Testis (tissue), 3 donors: ENCODE measurements around the gene PLCD3. TPM values are rescaled to one million over a fixed set of nuclear protein-coding genes. Genes with fewer than 3 reads are reported as not detected.
A peak's percentile ranks its signal among the peaks of the same experiment; 100 is the strongest.

Experiments used
- DNase-seq: peaks from one replicate; pipeline ENCODE4 v3.0.0-alpha.2; 2019
- H3K27ac ChIP-seq, 2 donors: fragments of 200-600 bp; sonication (generic); one replicate each; pipeline ENCODE4 v1.5.1; 2019
- H3K27me3 ChIP-seq: fragments of 200-600 bp; sonication (generic); one replicate; pipeline ENCODE4 v1.5.1; 2019
- H3K36me3 ChIP-seq: fragments of 200-600 bp; sonication (generic); one replicate; pipeline ENCODE4 v1.5.1; 2017; ENCODE audit warnings: low read depth; ENCODE audit errors: missing control alignments
- H3K4me1 ChIP-seq: fragments of 200-600 bp; sonication (generic); one replicate; pipeline ENCODE4 v1.5.1; 2019
- H3K4me3 ChIP-seq, 2 donors: fragments of 200-600 bp; sonication (generic); one replicate each; pipeline ENCODE4 v1.5.1; 2017 to 2019
- H3K9me3 ChIP-seq: fragments of 200-600 bp; sonication (generic); one replicate; pipeline ENCODE4 v1.5.1; 2017
- POLR2A ChIP-seq: fragments of 450-650 bp; IDR thresholded peaks from one replicate; pipeline ENCODE4 v1.6.1; 2017; ENCODE audit warnings: antibody characterized with exemption, mild to moderate bottlenecking, moderate library complexity
- WGBS, 2 donors: methylation state at CpG; one replicate each; pipeline ENCODE4 v1.1.5; 2018; 5-methylcytosine and 5-hydroxymethylcytosine counted together
- intact Hi-C: fragments of 100-400 bp; cut with DNase I; formaldehyde crosslinking; loops from one replicate; pipeline ENCODE4 v1.15.1; 2023; ENCODE audit warnings: low total_unique reads
- polyA plus RNA-seq: library from polyadenylated mRNA; stranded (reverse); fragments of 350-450 nt; fragmentation: Illumina TruSeq; extraction: RNeasy Lipid Tissue Mini Kit (QIAGEN cat#74804); gene quantifications from one replicate; pipeline ENCODE4 v1.2.3, GENCODE V29; 2014; ENCODE audit warnings: low read depth, low replicate concordance; ENCODE audit not compliant: insufficient read depth
- total RNA-seq, 2 donors: library from RNA; depleted of rRNA; stranded (reverse); fragments of >200 nt; gene quantifications; one replicate each; pipeline ENCODE4 v1.2.3, GENCODE V29; 2016
- TF ChIP-seq, protein P1 (sequence below), 3 experiments: fragments of 450-650 bp in 2 of 3; fragments of 200-600 bp in 1 of 3; sonication (generic) in 1 of 3; IDR thresholded peaks; one replicate each; pipeline ENCODE4 v1.5.1; 2016 to 2019; ENCODE audit warnings: antibody characterized with exemption in 3 of 3, mild to moderate bottlenecking in 2 of 3, moderate library complexity in 1 of 3

The PLCD3 gene
- total and polyA plus RNA-seq, 3 donors from 2014 or later: 62.2 to 106 (median 86.3) TPM

DNA sequence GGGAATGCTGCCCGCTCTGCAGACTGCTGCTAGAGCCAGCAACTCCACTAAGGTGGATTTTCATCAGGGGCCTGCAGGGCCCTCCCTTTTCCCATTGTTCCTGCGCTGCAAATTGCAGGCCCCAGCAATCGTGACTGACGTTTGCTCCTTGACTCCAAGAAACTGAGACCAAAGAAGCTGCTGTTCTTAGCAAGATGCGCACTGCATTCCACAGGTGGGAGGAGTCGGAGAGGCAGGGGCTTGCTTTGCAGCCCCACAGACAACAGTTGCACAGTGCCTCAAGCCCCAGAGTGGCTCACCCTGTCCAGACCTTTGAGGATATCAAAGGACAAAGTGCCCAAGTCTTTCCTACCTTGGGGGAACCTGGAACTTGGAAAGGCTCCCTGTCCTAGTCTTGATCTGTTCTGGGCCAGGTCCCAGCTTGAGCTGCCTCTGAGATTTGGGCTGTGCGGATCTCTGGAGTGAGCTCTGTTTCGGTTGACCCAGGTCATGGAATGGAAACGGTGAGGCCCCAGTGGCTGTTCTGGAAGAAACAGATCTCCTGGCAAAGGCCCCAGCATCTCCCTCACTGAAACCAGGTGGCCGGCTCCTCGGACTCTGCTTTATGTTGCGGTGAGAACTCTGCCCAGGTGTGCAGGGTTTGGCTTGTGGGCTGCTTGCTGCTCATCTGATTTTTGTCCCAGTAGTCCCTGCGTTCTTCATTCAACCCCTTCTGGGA, 24.9 kb downstream of the PLCD3 start:
- Histone ChIP-seq H3K36me3 (no peaks in the 10 kb centered on the region), H3K27me3 (no peaks in the 10 kb centered on the region), H3K9me3 (no peaks in the 10 kb centered on the region), H3K27ac (peak overlapping the region in 1 of 2 donors; percentile 12), H3K4me3 (no peak overlapping the region), H3K4me1 (peaks cover 53% of the 10 kb centered on the region)
- 48 to 54% methylated on average over 11 to 13 of the region's 13 CpGs for WGBS, 2 donors
- DNase-seq: no peak
- intact Hi-C loops: no loop called here
- no peak for TF ChIP-seq POLR2A
- TF ChIP-seq, protein P1, sequence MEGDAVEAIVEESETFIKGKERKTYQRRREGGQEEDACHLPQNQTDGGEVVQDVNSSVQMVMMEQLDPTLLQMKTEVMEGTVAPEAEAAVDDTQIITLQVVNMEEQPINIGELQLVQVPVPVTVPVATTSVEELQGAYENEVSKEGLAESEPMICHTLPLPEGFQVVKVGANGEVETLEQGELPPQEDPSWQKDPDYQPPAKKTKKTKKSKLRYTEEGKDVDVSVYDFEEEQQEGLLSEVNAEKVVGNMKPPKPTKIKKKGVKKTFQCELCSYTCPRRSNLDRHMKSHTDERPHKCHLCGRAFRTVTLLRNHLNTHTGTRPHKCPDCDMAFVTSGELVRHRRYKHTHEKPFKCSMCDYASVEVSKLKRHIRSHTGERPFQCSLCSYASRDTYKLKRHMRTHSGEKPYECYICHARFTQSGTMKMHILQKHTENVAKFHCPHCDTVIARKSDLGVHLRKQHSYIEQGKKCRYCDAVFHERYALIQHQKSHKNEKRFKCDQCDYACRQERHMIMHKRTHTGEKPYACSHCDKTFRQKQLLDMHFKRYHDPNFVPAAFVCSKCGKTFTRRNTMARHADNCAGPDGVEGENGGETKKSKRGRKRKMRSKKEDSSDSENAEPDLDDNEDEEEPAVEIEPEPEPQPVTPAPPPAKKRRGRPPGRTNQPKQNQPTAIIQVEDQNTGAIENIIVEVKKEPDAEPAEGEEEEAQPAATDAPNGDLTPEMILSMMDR (IDR thresholded peaks at IDR 0.05): no peak

GRCh38 chr17:45106582-45106981, 25.7 kb downstream of the PLCD3 start:
- WGBS, 2 donors: 84 to 89% methylated on average over 5 of the region's 5 CpGs
- DNase-seq: no peak
- H3K9me3 ChIP-seq: no peaks in the 10 kb centered on the region
- peaks cover 57% of the 10 kb centered on the region for H3K4me1 ChIP-seq
- no peak for TF ChIP-seq POLR2A
- TF ChIP-seq, protein P1 (IDR thresholded peaks at IDR 0.05): no peak
- intact Hi-C loops: no loop called here
- no peaks in the 10 kb centered on the region for H3K36me3 ChIP-seq
- H3K27ac ChIP-seq: peak overlapping the region in 1 of 2 donors; percentile 50
- no peak overlapping the region for H3K4me3 ChIP-seq
- no peaks in the 10 kb centered on the region for H3K27me3 ChIP-seq

GRCh38 chr17:45106096-45106495, 26.2 kb downstream of the PLCD3 start:
- Histone ChIP-seq H3K36me3 (no peaks in the 10 kb centered on the region), H3K27me3 (no peaks in the 10 kb centered on the region), H3K9me3 (no peaks in the 10 kb centered on the region), H3K4me3 (no peak overlapping the region), H3K4me1 (peaks cover 53% of the 10 kb centered on the region), H3K27ac (peak overlapping the region in 1 of 2 donors; percentile 50)
- no peak for DNase-seq
- TF ChIP-seq, protein P1 (IDR thresholded peaks at IDR 0.05): no peak
- TF ChIP-seq POLR2A: no peak
- intact Hi-C loops: no loop called here
- WGBS, 2 donors: 84 to 90% methylated on average over 5 of the region's 5 CpGs

- Histone ChIP-seq H3K9me3 (no peaks in the 10 kb centered on the region), H3K4me1 (peaks cover 43% of the 10 kb centered on the region), H3K27me3 (no peaks in the 10 kb centered on the region), H3K4me3 (no peak overlapping the region), H3K27ac (peak overlapping the region in 1 of 2 donors; percentile 77), H3K36me3 (no peaks in the 10 kb centered on the region)
- intact Hi-C loops: no loop called here
- TF ChIP-seq, protein P1 (IDR thresholded peaks at IDR 0.05): no peak
- no peak for TF ChIP-seq POLR2A
- no peak for DNase-seq
- 80 to 81% methylated on average over 14 to 17 of the region's 17 CpGs for WGBS, 2 donors
Measured at GRCh38 chr17:45104907-45105624, 27.2 kb downstream of the PLCD3 start.
